ENCODE data around the gene SLC25A42. TPM values are rescaled to one million over a fixed set of nuclear protein-coding genes. Genes with fewer than 3 reads are reported as not detected.

Gene SLC25A42
- total and polyA plus RNA-seq, 2 of the 13 experiments (the other 11 are each of a cell fraction or from before 2014, with no cell fraction given) = 12.8 to 18.3 TPM

- TF ChIP-seq KIAA2018 (CRISPR knock-in tag; IDR thresholded peaks at IDR 0.05; ENCODE audit: borderline replicate concordance) (no peak), WIZ (CRISPR knock-in tag; IDR thresholded peaks at IDR 0.05) (no peak), GMEB1 (CRISPR knock-in tag; IDR thresholded peaks at IDR 0.05; ENCODE audit: borderline replicate concordance) (no peak), RBFOX2 (IDR thresholded peaks at IDR 0.05; ENCODE audit: low read depth, low read length) (no peak), ZNF792 (CRISPR knock-in tag; IDR thresholded peaks at IDR 0.05) (no peak), MYPOP (CRISPR knock-in tag; IDR thresholded peaks at IDR 0.05) (no peak), ZNF414 (CRISPR knock-in tag; IDR thresholded peaks at IDR 0.05) (no peak), ZNF639 (CRISPR knock-in tag; conservative IDR thresholded peaks at IDR 0.05) (no peak), ZNF121 (CRISPR knock-in tag; IDR thresholded peaks at IDR 0.05) (0 out of 2 replicates have a peak, but pooled peaks have one; percentile 57), THAP7 (CRISPR knock-in tag; IDR thresholded peaks at IDR 0.05) (no peak), ESRRA (CRISPR knock-in tag; IDR thresholded peaks at IDR 0.05; ENCODE audit: low read depth) (peak; percentile 26; the same call in 1 of the 2 replicates), FOSL2 (CRISPR knock-in tag; IDR thresholded peaks at IDR 0.05) (no peak), ZFP36L2 (CRISPR knock-in tag; IDR thresholded peaks at IDR 0.05) (no peak), HNF4A (CRISPR knock-in tag; IDR thresholded peaks at IDR 0.05) (no peak), PHF20 (CRISPR knock-in tag; IDR thresholded peaks at IDR 0.05) (no peak), KDM2A (CRISPR knock-in tag; IDR thresholded peaks at IDR 0.05; ENCODE audit: borderline replicate concordance, low read depth) (no peak)
Observed at GRCh38 chr19:19064098-19064722, 416 bp downstream of the SLC25A42 start (continued).

Data from HepG2 (cell line).